ENCODE measurements around the gene LRRC23. TPM values are rescaled to one million over a fixed set of nuclear protein-coding genes. Genes with fewer than 3 reads are reported as not detected.

LRRC23 gene
- total and polyA plus RNA-seq, 2 experiments from 2014 or later, result 2.4 to 9.1 TPM

- Mint-ChIP-seq H3K9me3 (no peaks in the 10 kb centered on the region), H3K4me3 (no peak overlapping the region), H3K27me3 (ENCODE audit: insufficient read depth, low read depth, poor library complexity) (peaks cover 11% of the 10 kb centered on the region), H3K27ac (peak overlapping the region; percentile 81; the same call in 1 of the 2 replicates), H3K4me1 (no peaks in the 10 kb centered on the region; the same call in 1 of the 3 replicates), H3K36me3 (ENCODE audit: low read depth) (no peaks in the 10 kb centered on the region)
- no peak overlapping the region for H3K27ac ChIP-seq (ENCODE audit: low read depth)
- peaks cover under 1% of the 10 kb centered on the region; the same call in 1 of the 2 replicates for H3F3A ChIP-seq (replicated peaks; ENCODE audit: low read depth)
- H3K79me2 ChIP-seq (replicated peaks; ENCODE audit: insufficient read depth), result no peaks in the 10 kb centered on the region
- no peaks in the 10 kb centered on the region for H3K36me3 ChIP-seq (ENCODE audit: insufficient read depth)
- H3K4me1 ChIP-seq (ENCODE audit: insufficient read depth), result peaks cover 11% of the 10 kb centered on the region
- peak; percentile 70 for DNase-seq (ENCODE audit: low spot score)
- no peaks in the 10 kb centered on the region for H4K20me1 ChIP-seq (replicated peaks; ENCODE audit: insufficient read depth)
- no peaks in the 10 kb centered on the region for H3K27me3 ChIP-seq (ENCODE audit: insufficient read depth)
- H3K4me3 ChIP-seq, result no peak overlapping the region
- no peaks in the 10 kb centered on the region for H3K9me2 ChIP-seq (ENCODE audit: insufficient read depth)
- TF ChIP-seq JUNB (IDR thresholded peaks at IDR 0.05; ENCODE audit: unreplicated experiment) (no peak), STAT1 (IDR thresholded peaks at IDR 0.05; ENCODE audit: unreplicated experiment) (no peak), NANOG (IDR thresholded peaks at IDR 0.05; ENCODE audit: borderline replicate concordance) (no peak), POLR2AphosphoS5 (IDR thresholded peaks at IDR 0.05; ENCODE audit: low read depth) (no peak), EZH2 (IDR thresholded peaks at IDR 0.05; ENCODE audit: low read depth, unreplicated experiment) (no peak), ZNF331 (CRISPR knock-in tag; IDR thresholded peaks at IDR 0.05; ENCODE audit: low read depth) (no peak), EZH2phosphoT487 (IDR thresholded peaks at IDR 0.05; ENCODE audit: unreplicated experiment) (no peak), CTCF (conservative IDR thresholded peaks at IDR 0.05; ENCODE audit: low read depth in 2 of 2) (no peak), REST (IDR thresholded peaks at IDR 0.05; ENCODE audit: unreplicated experiment) (no peak), ZNF114 (CRISPR knock-in tag; IDR thresholded peaks at IDR 0.05) (no peak), CREB1 (CRISPR knock-in tag; IDR thresholded peaks at IDR 0.05; ENCODE audit: low read depth) (no peak), ETS1 (IDR thresholded peaks at IDR 0.05) (no peak), ZNF462 (CRISPR knock-in tag; IDR thresholded peaks at IDR 0.05) (no peak)
- no peak overlapping the region for H3K4me2 ChIP-seq
- no peak for ATAC-seq
- H2AFZ ChIP-seq, result no peak overlapping the region
These were observed 4.6 kb upstream of the LRRC23 start for GRCh38 chr12:6899837-6900519.

Data from GM23338 (cell line).